Suprapubic skin (tissue), 4 donors: Measurements from ENCODE around the gene MAVS. TPM values are rescaled to one million over a fixed set of nuclear protein-coding genes. Genes with fewer than 3 reads are reported as not detected.
"Not testable (repeated sequence)": the region's sequence is repeated elsewhere in the genome, so short reads cannot be mapped to it uniquely, and the experiment has no call there.

Experiments
- DNase-seq, 2 donors: peaks; one replicate each; pipeline ENCODE4 v3.0.0-alpha.2; 2019; ENCODE audit warnings: low spot score in 2 of 2
- H3K27ac ChIP-seq: fragments of 200-600 bp; sonication (generic); one replicate; pipeline ENCODE4 v1.5.1; 2019
- H3K27me3 ChIP-seq: fragments of 200-600 bp; sonication (generic); one replicate; pipeline ENCODE4 v1.5.1; 2019
- H3K36me3 ChIP-seq: fragments of 200-600 bp; sonication (generic); one replicate; pipeline ENCODE4 v1.5.1; 2019
- H3K4me1 ChIP-seq: fragments of 200-600 bp; sonication (generic); one replicate; pipeline ENCODE4 v1.5.1; 2019
- H3K4me3 ChIP-seq: fragments of 200-600 bp; sonication (generic); one replicate; pipeline ENCODE4 v1.5.1; 2019; ENCODE audit warnings: mild to moderate bottlenecking
- H3K9me3 ChIP-seq: fragments of 200-600 bp; sonication (generic); one replicate; pipeline ENCODE4 v1.5.1; 2019
- CTCF ChIP-seq, 2 donors: fragments of 200-600 bp in 1 of 2; fragments of 450-650 bp in 1 of 2; sonication (generic) in 1 of 2; IDR thresholded peaks; one replicate each; pipeline ENCODE4 v1.5.1; 2016 to 2019; ENCODE audit warnings: antibody characterized with exemption in 2 of 2, mild to moderate bottlenecking in 1 of 2, moderate library complexity in 1 of 2
- EP300 ChIP-seq: sonication (generic); formaldehyde crosslinking; IDR thresholded peaks from one replicate; pipeline ENCODE4 v1.6.1; 2017; ENCODE audit warnings: antibody characterized with exemption
- POLR2A ChIP-seq, 2 donors: fragments of 450-650 bp; IDR thresholded peaks; one replicate each; pipeline ENCODE4 v1.6.1; 2017; ENCODE audit warnings: antibody characterized with exemption in 2 of 2, mild to moderate bottlenecking in 2 of 2, moderate library complexity in 2 of 2
- POLR2AphosphoS5 ChIP-seq, 3 donors: sonication (generic); formaldehyde crosslinking; IDR thresholded peaks; one replicate each; pipeline ENCODE4 v1.6.1; 2017; ENCODE audit warnings: antibody characterized with exemption in 3 of 3
- WGBS: methylation state at CpG from one replicate; pipeline ENCODE4 v1.1.5; 2018; 5-methylcytosine and 5-hydroxymethylcytosine counted together
- total RNA-seq, 4 donors: library from RNA; depleted of rRNA; stranded (reverse); fragments of >200 nt; gene quantifications; one replicate each; pipeline ENCODE4 v1.1.0, GENCODE V29; 2016

The MAVS gene
- total RNA-seq, 4 donors from 2014 or later, result 29.1 to 50.0 (median 39.1) TPM

DNA sequence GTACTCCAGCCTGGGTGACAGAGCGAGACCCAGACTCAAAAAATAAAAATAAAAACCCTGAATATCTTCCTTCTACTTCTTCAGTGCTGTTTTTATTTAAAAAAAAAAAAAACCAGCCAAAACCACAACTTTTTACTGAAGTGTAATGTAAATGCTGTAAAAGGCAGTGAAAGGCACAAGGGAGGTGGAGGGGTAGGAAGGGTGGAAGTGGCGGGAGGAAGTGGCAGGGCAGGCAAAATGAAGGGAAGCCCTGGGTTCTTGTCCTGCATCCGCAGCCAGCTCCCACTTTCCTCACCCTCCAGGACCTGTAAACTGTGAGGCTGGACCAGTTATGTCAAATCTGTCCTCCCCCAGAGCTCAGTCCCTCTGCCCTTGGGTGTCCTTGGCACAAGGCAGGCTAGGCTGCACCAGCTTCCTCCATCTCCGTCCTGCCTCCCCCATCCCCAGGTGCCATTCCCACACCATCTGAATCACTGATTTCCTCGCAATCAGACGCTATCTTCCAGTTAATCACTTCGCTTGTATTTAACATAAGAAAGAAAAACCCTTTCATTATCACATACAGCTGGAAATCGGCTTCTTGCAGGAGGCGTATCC, 28.8 kb downstream of the MAVS start:
- Histone ChIP-seq H3K27ac (no peak overlapping the region), H3K9me3 (no peaks in the 10 kb centered on the region), H3K4me1 (peaks cover 3% of the 10 kb centered on the region), H3K36me3 (peaks cover 26% of the 10 kb centered on the region), H3K27me3 (no peaks in the 10 kb centered on the region), H3K4me3 (no peak overlapping the region)
- 83% methylated on average over 9 of the region's 9 CpGs for WGBS
- DNase-seq, result no peak
- TF ChIP-seq POLR2AphosphoS5 (IDR thresholded peaks at IDR 0.05) (no peak), POLR2A (IDR thresholded peaks at IDR 0.05) (no peak), CTCF (IDR thresholded peaks at IDR 0.05) (no peak), EP300 (no peak)

- no peak overlapping the region for H3K27ac ChIP-seq
- H3K27me3 ChIP-seq, result no peaks in the 10 kb centered on the region
- H3K4me1 ChIP-seq, result peaks cover 3% of the 10 kb centered on the region
- DNase-seq, result no peak
- H3K4me3 ChIP-seq, result no peak overlapping the region
- no peak for TF ChIP-seq POLR2A (IDR thresholded peaks at IDR 0.05)
- no peak for TF ChIP-seq EP300
- TF ChIP-seq POLR2AphosphoS5 (IDR thresholded peaks at IDR 0.05), result no peak
- TF ChIP-seq CTCF (IDR thresholded peaks at IDR 0.05), result no peak
- 55% methylated on average over 1 of the region's 1 CpG for WGBS
- H3K9me3 ChIP-seq, result no peaks in the 10 kb centered on the region
- peaks cover 26% of the 10 kb centered on the region for H3K36me3 ChIP-seq
These were observed 29.4 kb downstream of the MAVS start for GRCh38 chr20:3876000-3876399.

GRCh38 chr20:3876676-3877075, 30.0 kb downstream of the MAVS start:
- H3K27me3 ChIP-seq, result no peaks in the 10 kb centered on the region
- no peak overlapping the region for H3K27ac ChIP-seq
- H3K9me3 ChIP-seq, result no peaks in the 10 kb centered on the region
- peaks cover 21% of the 10 kb centered on the region for H3K36me3 ChIP-seq
- H3K4me3 ChIP-seq, result no peak overlapping the region
- TF ChIP-seq CTCF (IDR thresholded peaks at IDR 0.05) (no peak), POLR2A (IDR thresholded peaks at IDR 0.05) (no peak), EP300 (no peak), POLR2AphosphoS5 (IDR thresholded peaks at IDR 0.05) (no peak)
- DNase-seq, result no peak
- peaks cover 3% of the 10 kb centered on the region for H3K4me1 ChIP-seq

DNA sequence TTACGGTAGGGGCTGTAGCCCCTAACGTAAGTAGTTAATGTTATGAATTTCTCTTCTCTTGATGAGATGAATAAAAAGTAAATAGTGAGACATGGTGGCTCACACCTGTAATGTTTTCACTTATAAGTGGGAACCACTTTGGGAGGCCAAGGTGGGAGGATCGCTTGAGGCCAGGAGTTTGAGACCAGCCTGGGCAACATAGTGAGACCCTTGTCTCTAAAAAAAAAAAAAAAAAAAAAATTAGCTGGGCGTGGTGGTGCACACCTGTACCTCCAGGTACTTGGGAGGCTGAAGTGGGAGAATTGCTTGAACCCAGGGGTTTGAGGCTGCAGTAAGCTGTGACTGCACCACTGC, 32.3 kb downstream of the MAVS start:
- peaks cover 11% of the 10 kb centered on the region for H3K36me3 ChIP-seq
- not testable (repeated sequence) for H3K27ac ChIP-seq, H3K27me3 ChIP-seq, H3K4me3 ChIP-seq, H3K9me3 ChIP-seq, H3K4me1 ChIP-seq, DNase-seq
- WGBS, result 92% methylated on average over 4 of the region's 4 CpGs

- 77% methylated on average over 3 of the region's 3 CpGs for WGBS
- no peak for TF ChIP-seq CTCF (IDR thresholded peaks at IDR 0.05)
- H3K27ac ChIP-seq, result no peak overlapping the region
- no peaks in the 10 kb centered on the region for H3K27me3 ChIP-seq
- H3K4me3 ChIP-seq, result no peak overlapping the region
- H3K4me1 ChIP-seq, result peaks cover 21% of the 10 kb centered on the region
- DNase-seq, result no peak
- no peaks in the 10 kb centered on the region for H3K9me3 ChIP-seq
- no peaks in the 10 kb centered on the region for H3K36me3 ChIP-seq
These were observed 39.1 kb downstream of the MAVS start for GRCh38 chr20:3885715-3886114.
